Measurements from ENCODE around the gene PMM2. TPM values are rescaled to one million over a fixed set of nuclear protein-coding genes. Genes with fewer than 3 reads are reported as not detected.

The PMM2 gene
- total and polyA plus RNA-seq, 2 donors (not counting 1 experiment from before 2014, with no cell fraction given) = 15.8 to 47.5 TPM

- ATAC-seq (ENCODE audit: low read depth) (no peak), DNase-seq (no peak)
- no peaks in the 10 kb centered on the region for H3K9me3 Mint-ChIP-seq (ENCODE audit: insufficient read depth)
- intact Hi-C loops (cut with micrococcal nuclease) = no loop called here
- H3K27ac Mint-ChIP-seq = no peak overlapping the region
- Histone ChIP-seq H3K4me2 (replicated peaks; ENCODE audit: low read depth, low read length, poor library complexity, severe bottlenecking) (no peak overlapping the region), H3K4me1 (ENCODE audit: control insufficient read depth in 2 of 2, insufficient read depth in 2 of 2, low read length in 2 of 2) (peaks cover 5% of the 10 kb centered on the region in 2 donors), H3K4me3 (ENCODE audit: control extremely low read depth in 1 of 5, extremely low read depth in 1 of 5, insufficient read depth in 1 of 5, low read depth in 2 of 5, low read length in 4 of 5) (no peak overlapping the region), H3K27me3 (replicated peaks in 1 of 4; ENCODE audit: control extremely low read depth in 1 of 4, control insufficient read depth in 3 of 4, insufficient read depth in 4 of 4, low read length in 3 of 4) (no peaks in the 10 kb centered on the region), H3K27ac (ENCODE audit: low read length in 2 of 2) (no peak overlapping the region), H3K36me3 (replicated peaks in 1 of 2; ENCODE audit: control extremely low read depth in 1 of 2, control insufficient read depth in 1 of 2, extremely low read depth in 1 of 2, insufficient read depth in 2 of 2, low read length in 1 of 2) (peaks cover 0 to 64% of the 10 kb centered on the region in 2 experiments), H4K20me1 (ENCODE audit: control insufficient read depth, insufficient read depth, low read length, poor library complexity, severe bottlenecking) (peaks cover 15% of the 10 kb centered on the region), H3K9me3 (ENCODE audit: control extremely low read depth in 1 of 3, control insufficient read depth in 2 of 3, insufficient read depth in 1 of 3, low read length in 2 of 3) (no peaks in the 10 kb centered on the region), H2AFZ (ENCODE audit: insufficient read depth, low read depth, low read length, poor library complexity, severe bottlenecking) (no peak overlapping the region), H3K79me2 (ENCODE audit: control insufficient read depth, insufficient read depth, low read length) (peaks cover 59% of the 10 kb centered on the region), H3K9ac (ENCODE audit: low read length) (no peak overlapping the region)
- TF ChIP-seq EZH2 (IDR thresholded peaks at IDR 0.05; ENCODE audit: borderline replicate concordance, insufficient read depth, low read depth, low read length, poor library complexity, severe bottlenecking) = no peak
- TF ChIP-seq, protein P1, sequence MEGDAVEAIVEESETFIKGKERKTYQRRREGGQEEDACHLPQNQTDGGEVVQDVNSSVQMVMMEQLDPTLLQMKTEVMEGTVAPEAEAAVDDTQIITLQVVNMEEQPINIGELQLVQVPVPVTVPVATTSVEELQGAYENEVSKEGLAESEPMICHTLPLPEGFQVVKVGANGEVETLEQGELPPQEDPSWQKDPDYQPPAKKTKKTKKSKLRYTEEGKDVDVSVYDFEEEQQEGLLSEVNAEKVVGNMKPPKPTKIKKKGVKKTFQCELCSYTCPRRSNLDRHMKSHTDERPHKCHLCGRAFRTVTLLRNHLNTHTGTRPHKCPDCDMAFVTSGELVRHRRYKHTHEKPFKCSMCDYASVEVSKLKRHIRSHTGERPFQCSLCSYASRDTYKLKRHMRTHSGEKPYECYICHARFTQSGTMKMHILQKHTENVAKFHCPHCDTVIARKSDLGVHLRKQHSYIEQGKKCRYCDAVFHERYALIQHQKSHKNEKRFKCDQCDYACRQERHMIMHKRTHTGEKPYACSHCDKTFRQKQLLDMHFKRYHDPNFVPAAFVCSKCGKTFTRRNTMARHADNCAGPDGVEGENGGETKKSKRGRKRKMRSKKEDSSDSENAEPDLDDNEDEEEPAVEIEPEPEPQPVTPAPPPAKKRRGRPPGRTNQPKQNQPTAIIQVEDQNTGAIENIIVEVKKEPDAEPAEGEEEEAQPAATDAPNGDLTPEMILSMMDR (IDR thresholded peaks at IDR 0.05) = no peak
- no peaks in the 10 kb centered on the region for H3K27me3 Mint-ChIP-seq
- WGBS (ENCODE audit: insufficient coverage) = 97% methylated on average over 5 of the region's 6 CpGs
- H3K4me1 Mint-ChIP-seq = peaks cover 3% of the 10 kb centered on the region
- CTCF ChIA-PET = interaction anchor here (0.6 kb wide), 1 partner anchor 16 kb away, joined by 4 read pairs; no protein-coding TSS in a partner anchor
- H3K4me3 Mint-ChIP-seq = no peak overlapping the region
- POLR2A ChIA-PET = no interaction called here
Observed at GRCh38 chr16:8804313-8804712, 6.7 kb downstream of the PMM2 start.

DNA sequence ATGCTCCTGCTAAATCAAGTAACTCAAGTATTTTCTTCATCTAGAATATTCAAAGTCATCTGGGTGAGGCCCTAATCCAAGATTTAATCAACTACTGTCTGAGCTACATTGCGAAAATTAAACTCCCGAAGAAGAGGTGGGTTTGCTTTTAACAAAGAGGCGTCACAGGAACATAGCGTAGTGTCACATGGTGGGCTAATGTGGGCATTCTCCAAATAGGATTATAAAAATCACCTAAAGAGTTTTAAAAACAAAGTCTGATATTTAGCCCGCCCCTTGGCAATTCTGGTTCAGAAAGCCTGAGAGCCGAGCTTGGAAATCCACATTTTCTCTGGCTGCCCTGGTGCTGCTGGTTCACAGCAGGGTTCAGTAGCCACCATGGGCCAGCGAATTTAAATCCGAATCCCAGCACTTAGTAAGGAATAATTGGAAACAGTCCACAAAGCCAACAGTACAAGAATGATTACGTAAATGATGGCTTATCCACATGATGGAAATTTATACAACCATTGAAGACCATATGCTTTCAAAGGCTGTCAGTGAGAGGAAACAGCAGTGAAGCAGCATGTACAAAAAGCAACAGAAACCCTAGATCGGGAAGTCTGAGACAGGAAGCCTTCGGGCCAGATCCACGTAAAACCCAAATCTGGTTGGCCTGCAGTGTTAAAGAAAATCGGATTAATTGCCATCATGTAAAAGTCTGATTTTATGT is 8.8 kb downstream of the PMM2 start:
- Mint-ChIP-seq H3K9me3 (ENCODE audit: insufficient read depth) (no peaks in the 10 kb centered on the region), H3K4me3 (no peak overlapping the region), H3K27ac (no peak overlapping the region), H3K4me1 (no peaks in the 10 kb centered on the region), H3K27me3 (no peaks in the 10 kb centered on the region)
- H3K4me1 ChIP-seq (ENCODE audit: control insufficient read depth in 2 of 2, insufficient read depth in 2 of 2, low read length in 2 of 2) = no peaks in the 10 kb centered on the region
- no peaks in the 10 kb centered on the region for H3K9me3 ChIP-seq (ENCODE audit: control extremely low read depth in 1 of 3, control insufficient read depth in 2 of 3, insufficient read depth in 1 of 3, low read length in 2 of 3)
- peaks cover 0 to 80% of the 10 kb centered on the region in 2 experiments for H3K36me3 ChIP-seq (replicated peaks in 1 of 2; ENCODE audit: control extremely low read depth in 1 of 2, control insufficient read depth in 1 of 2, extremely low read depth in 1 of 2, insufficient read depth in 2 of 2, low read length in 1 of 2)
- no peak for TF ChIP-seq EZH2 (IDR thresholded peaks at IDR 0.05; ENCODE audit: borderline replicate concordance, insufficient read depth, low read depth, low read length, poor library complexity, severe bottlenecking)
- TF ChIP-seq, protein P1 (IDR thresholded peaks at IDR 0.05) = no peak
- intact Hi-C loops (cut with micrococcal nuclease) = no loop called here
- no peak overlapping the region for H3K4me2 ChIP-seq (replicated peaks; ENCODE audit: low read depth, low read length, poor library complexity, severe bottlenecking)
- H3K4me3 ChIP-seq (ENCODE audit: control extremely low read depth in 1 of 5, extremely low read depth in 1 of 5, insufficient read depth in 1 of 5, low read depth in 2 of 5, low read length in 4 of 5) = no peak overlapping the region
- H2AFZ ChIP-seq (ENCODE audit: insufficient read depth, low read depth, low read length, poor library complexity, severe bottlenecking) = no peak overlapping the region
- ChIA-PET CTCF (interaction anchor here (1.4 kb wide), 1 partner anchor 73 kb away, joined by 4 read pairs; no protein-coding TSS in a partner anchor), POLR2A (no interaction called here)
- no peak for ATAC-seq (ENCODE audit: low read depth)
- no peak for DNase-seq
- H3K79me2 ChIP-seq (ENCODE audit: control insufficient read depth, insufficient read depth, low read length) = peaks cover 38% of the 10 kb centered on the region
- no peaks in the 10 kb centered on the region for H3K27me3 ChIP-seq (replicated peaks in 1 of 4; ENCODE audit: control extremely low read depth in 1 of 4, control insufficient read depth in 3 of 4, insufficient read depth in 4 of 4, low read length in 3 of 4)
- H3K9ac ChIP-seq (ENCODE audit: low read length) = no peak overlapping the region
- no peak overlapping the region for H3K27ac ChIP-seq (ENCODE audit: low read length in 2 of 2)
- H4K20me1 ChIP-seq (ENCODE audit: control insufficient read depth, insufficient read depth, low read length, poor library complexity, severe bottlenecking) = peaks cover 5% of the 10 kb centered on the region
- 100% methylated on average over 6 of the region's 13 CpGs for WGBS (ENCODE audit: insufficient coverage)

All from B cell (primary cell).